HCT116 (cell line): ENCODE results near the gene ERN1. TPM values are rescaled to one million over a fixed set of nuclear protein-coding genes. Genes with fewer than 3 reads are reported as not detected.

ENCODE experiments used
- ATAC-seq: fragments of 200-7000 bp; cut with Tn5 transposase; 2 replicates; pipeline ENCODE4 v1.9.1; 2020; ENCODE audit warnings: mild to moderate bottlenecking, moderate library complexity
- BruUV-seq: library from RNA; stranded (reverse); fragments of 400-500 nt; replicated peaks from 2 replicates; lab custom pipeline; 2021; lab: Mats Ljungman, UMichigan
- CTCF ChIA-PET: fragments of 300-600 bp; sonication (Branson Sonifier 250); formaldehyde crosslinking; loops from one replicate; lab custom pipeline; 2021; ENCODE audit warnings: antibody characterized with exemption; lab: Charles Lee
- POLR2A ChIA-PET: fragments of 300-600, 350-600 bp; sonication (Branson Sonifier 250); formaldehyde crosslinking; loops from one replicate; lab custom pipeline; 2021; ENCODE audit warnings: antibody characterized with exemption; lab: Charles Lee
- RAD21 ChIA-PET, 2 experiments: fragments of 300-600 bp; sonication (Branson Sonifier 250); formaldehyde crosslinking; loops; one replicate each; lab custom pipeline; 2023; ENCODE audit warnings: low total read pairs in 2 of 2; ENCODE audit not compliant: uncharacterized antibody in 2 of 2, unreplicated experiment in 2 of 2, low non-redundant PET in 1 of 2; lab: Charles Lee
- DNase-seq: peaks from one replicate; pipeline ENCODE4 v3.0.0-alpha.2; 2010; ENCODE audit warnings: low read depth, low spot score
- H2AFZ ChIP-seq: fragments of 200-600 bp; shearing (Covaris generic), sonication (generic); 2 replicates; pipeline ENCODE4 v1.6.1; 2017; ENCODE audit warnings: low read depth, mixed run types, mixed read lengths, antibody characterized with exemption, low read length; ENCODE audit not compliant: poor library complexity, severe bottlenecking
- H3K27ac ChIP-seq: 2 replicates; pipeline ENCODE4 v1.5.1; 2012; ENCODE audit warnings: low read depth, low read length
- H3K27me3 ChIP-seq: fragments of 200-600 bp; sonication (generic); 2 replicates; pipeline ENCODE4 v1.6.1; 2016; ENCODE audit warnings: mixed run types, low read length, mixed read lengths; ENCODE audit not compliant: insufficient read depth
- H3K36me3 ChIP-seq, 2 experiments: fragments of 200-500 bp in 1 of 2; fragments of 200-600 bp in 1 of 2; sonication (Bioruptor generic) in 1 of 2; sonication (generic) in 1 of 2; 2 replicates each; pipeline versions ENCODE4 v1.5.1 to v1.6.1; 2014 to 2016; ENCODE audit warnings: low read length in 2 of 2, inconsistent platforms in 1 of 2, mixed read lengths in 1 of 2, mixed run types in 1 of 2; ENCODE audit not compliant: insufficient read depth in 2 of 2, control insufficient read depth in 1 of 2
- H3K4me1 ChIP-seq, 2 experiments: fragments of 200-600 bp in 1 of 2; sonication (generic) in 1 of 2; 2 replicates each; pipeline versions ENCODE4 v1.5.1 to v1.6.1; 2012 to 2017; ENCODE audit warnings: low read length in 2 of 2, inconsistent platforms in 1 of 2, mild to moderate bottlenecking in 1 of 2, mixed read lengths in 1 of 2, mixed run types in 1 of 2, moderate library complexity in 1 of 2; ENCODE audit not compliant: insufficient read depth in 2 of 2, control insufficient read depth in 1 of 2
- H3K4me2 ChIP-seq: fragments of 200-600 bp; sonication (generic); 2 replicates; pipeline ENCODE4 v1.6.1; 2017; ENCODE audit warnings: mixed run types, low read length, mixed read lengths
- H3K4me3 ChIP-seq, 2 experiments: fragments of 200-600 bp in 1 of 2; sonication (generic) in 1 of 2; replicated peaks in 1 of 2; 2 replicates each; pipeline ENCODE4 v1.5.1; 2011 to 2016; ENCODE audit warnings: low read length in 2 of 2, control low read depth in 1 of 2, low read depth in 1 of 2, mild to moderate bottlenecking in 1 of 2, mixed read lengths in 1 of 2, mixed run types in 1 of 2
- H3K79me2 ChIP-seq: fragments of 200-600 bp; sonication (generic); 2 replicates; pipeline ENCODE4 v1.6.1; 2017; ENCODE audit warnings: mild to moderate bottlenecking, mixed run types, low read length, moderate library complexity, mixed read lengths; ENCODE audit not compliant: insufficient read depth
- H3K9ac ChIP-seq: fragments of 200-600 bp; sonication (generic); 2 replicates; pipeline ENCODE4 v1.6.1; 2016; ENCODE audit warnings: low read length, mixed read lengths
- H3K9me2 ChIP-seq: fragments of 200-600 bp; sonication (generic), shearing (Covaris generic); 2 replicates; pipeline ENCODE4 v1.6.1; 2017; ENCODE audit warnings: mixed run types, mild to moderate bottlenecking, moderate library complexity; ENCODE audit not compliant: insufficient read depth
- H3K9me3 ChIP-seq, 2 experiments: fragments of 200-500 bp in 1 of 2; fragments of 200-600 bp in 1 of 2; sonication (Bioruptor generic) in 1 of 2; sonication (generic) in 1 of 2; 2 replicates each; pipeline ENCODE4 v1.6.1; 2014 to 2017; ENCODE audit warnings: low read length in 2 of 2, mixed read lengths in 2 of 2, inconsistent platforms in 1 of 2, low read depth in 1 of 2, mild to moderate bottlenecking in 1 of 2, mixed run types in 1 of 2, moderate library complexity in 1 of 2; ENCODE audit not compliant: control insufficient read depth in 1 of 2, insufficient read depth in 1 of 2
- H4K20me1 ChIP-seq: fragments of 200-600 bp; sonication (generic), shearing (Covaris generic); 2 replicates; pipeline ENCODE4 v1.6.1; 2017; ENCODE audit warnings: mixed run types, mild to moderate bottlenecking, moderate library complexity; ENCODE audit not compliant: insufficient read depth
- ATF3 ChIP-seq: IDR thresholded peaks from 2 replicates; pipeline ENCODE4 v1.6.1; 2012
- ELF1 ChIP-seq: IDR thresholded peaks from 2 replicates; pipeline ENCODE4 v1.6.1; 2012; ENCODE audit warnings: low read depth, borderline replicate concordance
- EZH2 ChIP-seq: fragments of 200-600 bp; sonication (generic); IDR thresholded peaks from 2 replicates; pipeline ENCODE4 v1.6.1; 2017; ENCODE audit warnings: antibody characterized with exemption, mixed run types
- JUND ChIP-seq: IDR thresholded peaks from 2 replicates; pipeline ENCODE4 v1.6.1; 2012
- POLR2A ChIP-seq: IDR thresholded peaks from 2 replicates; pipeline ENCODE4 v1.7.0; 2011; ENCODE audit warnings: borderline replicate concordance; ENCODE audit not compliant: insufficient read depth, insufficient read length; ENCODE audit errors: extremely low read depth
- POLR2AphosphoS5 ChIP-seq: IDR thresholded peaks from 2 replicates; pipeline ENCODE4 v1.6.1; 2011; ENCODE audit warnings: mild to moderate bottlenecking, low read depth, low read length, moderate library complexity
- SP1 ChIP-seq: IDR thresholded peaks from 2 replicates; pipeline ENCODE4 v1.6.1; 2012; ENCODE audit warnings: low read depth
- SRF ChIP-seq: IDR thresholded peaks from 2 replicates; pipeline ENCODE4 v1.6.1; 2012; ENCODE audit warnings: low read depth
- TCF7L2 ChIP-seq: IDR thresholded peaks from 2 replicates; pipeline ENCODE4 v1.7.0; 2011; ENCODE audit warnings: borderline replicate concordance, inconsistent platforms; ENCODE audit not compliant: insufficient read depth, insufficient read length; ENCODE audit errors: extremely low read depth
- YY1 ChIP-seq: IDR thresholded peaks from 2 replicates; pipeline ENCODE4 v1.6.1; 2011; ENCODE audit warnings: low read length, low read depth, moderate library complexity, mild to moderate bottlenecking; ENCODE audit not compliant: insufficient replicate concordance; ENCODE audit errors: extremely low read depth
- ZFX ChIP-seq: fragments of 450-650 bp; IDR thresholded peaks from 2 replicates; pipeline ENCODE4 v1.6.1; 2017
- ZNF274 ChIP-seq: fragments of 200-500 bp; sonication (Bioruptor generic); IDR thresholded peaks from 2 replicates; pipeline ENCODE4 v1.6.1; 2014; ENCODE audit warnings: mild to moderate bottlenecking, low read depth, low read length, inconsistent platforms
- intact Hi-C: fragments of 100-400 bp; cut with micrococcal nuclease; formaldehyde crosslinking; loops from 2 replicates; pipeline ENCODE4 v1.10.0; 2022
- total RNA-seq: library from RNA; stranded (reverse); gene quantifications from one replicate; pipeline ENCODE4 v1.2.1, GENCODE V29; 2021; ENCODE audit not compliant: unreplicated experiment
- TF ChIP-seq, protein P1 (sequence below), 3 experiments: fragments of 200-600 bp in 1 of 3; sonication (generic) in 1 of 3; IDR thresholded peaks in 2 of 3; conservative IDR thresholded peaks in 1 of 3; 2 replicates each; pipeline ENCODE4 v1.5.1; 2012 to 2017; ENCODE audit warnings: low read depth in 2 of 3, low read length in 2 of 3, antibody characterized with exemption in 1 of 3, borderline replicate concordance in 1 of 3, control low read depth in 1 of 3, mild to moderate bottlenecking in 1 of 3, mixed read lengths in 1 of 3, mixed run types in 1 of 3, moderate library complexity in 1 of 3; ENCODE audit not compliant: insufficient read depth in 1 of 3
- TF ChIP-seq, protein P2 (sequence below): IDR thresholded peaks from 2 replicates; pipeline ENCODE4 v1.6.1; 2012; ENCODE audit warnings: low read depth

Gene ERN1
- total RNA-seq, 1 experiment from 2014 or later: 28.2 TPM

DNA sequence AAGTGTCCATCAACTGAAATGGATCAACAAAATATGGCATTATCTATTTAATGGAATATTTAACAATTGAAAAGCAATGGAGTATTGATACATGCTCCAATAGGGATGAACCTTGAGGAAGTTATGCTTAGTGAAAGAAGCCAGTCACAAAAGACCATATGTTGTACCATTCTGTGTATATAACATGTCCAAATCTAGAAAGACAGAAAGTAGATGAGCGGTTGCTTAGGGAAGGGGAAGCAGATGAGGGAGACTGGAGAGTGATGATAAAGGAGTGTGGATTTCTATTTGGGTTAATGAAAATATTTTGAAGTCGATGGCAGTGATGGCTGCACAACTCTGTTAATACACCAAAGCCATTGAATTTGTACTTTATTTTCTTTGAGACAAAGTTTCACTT, 8.5 kb upstream of the ERN1 start:
- H3K4me3 ChIP-seq: no peak overlapping the region
- H3K4me2 ChIP-seq: no peak overlapping the region
- H3K27me3 ChIP-seq: no peaks in the 10 kb centered on the region
- ATAC-seq (no peak), DNase-seq (no peak)
- H2AFZ ChIP-seq: no peak overlapping the region
- H3K36me3 ChIP-seq: no peaks in the 10 kb centered on the region
- TF ChIP-seq ZNF274 (no peak), TCF7L2 (no peak), ZFX (no peak), EZH2 (no peak), YY1 (no peak), ELF1 (no peak), POLR2AphosphoS5 (no peak), SP1 (no peak), POLR2A (no peak), SRF (no peak), ATF3 (no peak), JUND (no peak)
- TF ChIP-seq, protein P1, sequence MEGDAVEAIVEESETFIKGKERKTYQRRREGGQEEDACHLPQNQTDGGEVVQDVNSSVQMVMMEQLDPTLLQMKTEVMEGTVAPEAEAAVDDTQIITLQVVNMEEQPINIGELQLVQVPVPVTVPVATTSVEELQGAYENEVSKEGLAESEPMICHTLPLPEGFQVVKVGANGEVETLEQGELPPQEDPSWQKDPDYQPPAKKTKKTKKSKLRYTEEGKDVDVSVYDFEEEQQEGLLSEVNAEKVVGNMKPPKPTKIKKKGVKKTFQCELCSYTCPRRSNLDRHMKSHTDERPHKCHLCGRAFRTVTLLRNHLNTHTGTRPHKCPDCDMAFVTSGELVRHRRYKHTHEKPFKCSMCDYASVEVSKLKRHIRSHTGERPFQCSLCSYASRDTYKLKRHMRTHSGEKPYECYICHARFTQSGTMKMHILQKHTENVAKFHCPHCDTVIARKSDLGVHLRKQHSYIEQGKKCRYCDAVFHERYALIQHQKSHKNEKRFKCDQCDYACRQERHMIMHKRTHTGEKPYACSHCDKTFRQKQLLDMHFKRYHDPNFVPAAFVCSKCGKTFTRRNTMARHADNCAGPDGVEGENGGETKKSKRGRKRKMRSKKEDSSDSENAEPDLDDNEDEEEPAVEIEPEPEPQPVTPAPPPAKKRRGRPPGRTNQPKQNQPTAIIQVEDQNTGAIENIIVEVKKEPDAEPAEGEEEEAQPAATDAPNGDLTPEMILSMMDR (IDR thresholded peaks at IDR 0.05 in 2 of 3, conservative IDR thresholded peaks at IDR 0.05 in 1 of 3; ENCODE audit: borderline replicate concordance in 1 of 3, insufficient read depth in 1 of 3, low read depth in 2 of 3, low read length in 2 of 3): no peak
- TF ChIP-seq, protein P2, sequence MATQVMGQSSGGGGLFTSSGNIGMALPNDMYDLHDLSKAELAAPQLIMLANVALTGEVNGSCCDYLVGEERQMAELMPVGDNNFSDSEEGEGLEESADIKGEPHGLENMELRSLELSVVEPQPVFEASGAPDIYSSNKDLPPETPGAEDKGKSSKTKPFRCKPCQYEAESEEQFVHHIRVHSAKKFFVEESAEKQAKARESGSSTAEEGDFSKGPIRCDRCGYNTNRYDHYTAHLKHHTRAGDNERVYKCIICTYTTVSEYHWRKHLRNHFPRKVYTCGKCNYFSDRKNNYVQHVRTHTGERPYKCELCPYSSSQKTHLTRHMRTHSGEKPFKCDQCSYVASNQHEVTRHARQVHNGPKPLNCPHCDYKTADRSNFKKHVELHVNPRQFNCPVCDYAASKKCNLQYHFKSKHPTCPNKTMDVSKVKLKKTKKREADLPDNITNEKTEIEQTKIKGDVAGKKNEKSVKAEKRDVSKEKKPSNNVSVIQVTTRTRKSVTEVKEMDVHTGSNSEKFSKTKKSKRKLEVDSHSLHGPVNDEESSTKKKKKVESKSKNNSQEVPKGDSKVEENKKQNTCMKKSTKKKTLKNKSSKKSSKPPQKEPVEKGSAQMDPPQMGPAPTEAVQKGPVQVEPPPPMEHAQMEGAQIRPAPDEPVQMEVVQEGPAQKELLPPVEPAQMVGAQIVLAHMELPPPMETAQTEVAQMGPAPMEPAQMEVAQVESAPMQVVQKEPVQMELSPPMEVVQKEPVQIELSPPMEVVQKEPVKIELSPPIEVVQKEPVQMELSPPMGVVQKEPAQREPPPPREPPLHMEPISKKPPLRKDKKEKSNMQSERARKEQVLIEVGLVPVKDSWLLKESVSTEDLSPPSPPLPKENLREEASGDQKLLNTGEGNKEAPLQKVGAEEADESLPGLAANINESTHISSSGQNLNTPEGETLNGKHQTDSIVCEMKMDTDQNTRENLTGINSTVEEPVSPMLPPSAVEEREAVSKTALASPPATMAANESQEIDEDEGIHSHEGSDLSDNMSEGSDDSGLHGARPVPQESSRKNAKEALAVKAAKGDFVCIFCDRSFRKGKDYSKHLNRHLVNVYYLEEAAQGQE: no peak
- ChIA-PET POLR2A (no interaction called here), CTCF (interaction anchor here (0.9 kb wide), 1 partner anchor 110 kb away, joined by 3 read pairs; no protein-coding TSS in a partner anchor), RAD21 (no interaction called here)
- no peak overlapping the region for H3K9ac ChIP-seq
- no peaks in the 10 kb centered on the region for H4K20me1 ChIP-seq
- H3K9me3 ChIP-seq: no peaks in the 10 kb centered on the region
- no peaks in the 10 kb centered on the region for H3K4me1 ChIP-seq
- no peaks in the 10 kb centered on the region for H3K9me2 ChIP-seq
- intact Hi-C loops: no loop called here
- no peaks in the 10 kb centered on the region for H3K79me2 ChIP-seq
- BruUV-seq: no TSS peak
- no peak overlapping the region for H3K27ac ChIP-seq
